Epithelial cell of esophagus (primary cell): Measurements from ENCODE around the gene KIF26A.

Source experiments
- DNase-seq: peaks from one replicate; pipeline ENCODE4 v3.0.0; 2010; ENCODE audit warnings: low read depth
- H3K4me3 ChIP-seq: 2 replicates; pipeline ENCODE4 v1.5.1; 2011; ENCODE audit warnings: mild to moderate bottlenecking, low read length, control low read depth
- CTCF ChIP-seq: IDR thresholded peaks from 2 replicates; pipeline ENCODE4 v1.5.1; 2011; ENCODE audit warnings: low read depth, mild to moderate bottlenecking, low read length, control low read depth, inconsistent platforms; ENCODE audit not compliant: insufficient read depth; ENCODE audit errors: missing control alignments

Gene KIF26A

DNA sequence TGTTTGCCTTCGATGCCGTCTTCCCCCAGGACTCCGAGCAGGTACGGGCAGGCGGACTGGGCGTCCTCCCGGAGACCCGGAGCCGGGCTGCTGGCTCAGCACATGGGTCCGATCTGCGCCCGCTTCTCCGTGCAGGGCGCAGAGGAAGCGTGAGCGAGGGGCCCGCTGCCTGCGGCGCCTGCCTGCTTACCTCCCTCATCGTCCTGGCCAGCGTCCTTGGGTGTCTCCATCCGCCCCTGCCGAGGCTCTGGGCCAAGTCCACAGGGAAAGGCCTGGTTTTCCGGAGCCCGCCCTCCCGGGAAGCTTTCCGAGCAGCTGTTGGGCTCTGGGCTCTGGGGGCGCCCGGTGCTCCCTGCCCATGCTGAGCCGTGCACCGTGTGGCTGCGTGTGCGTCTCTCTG, 33.5 kb downstream of the KIF26A start:
- no peak overlapping the region for H3K4me3 ChIP-seq
- no peak for DNase-seq
- TF ChIP-seq CTCF, result no peak

DNA sequence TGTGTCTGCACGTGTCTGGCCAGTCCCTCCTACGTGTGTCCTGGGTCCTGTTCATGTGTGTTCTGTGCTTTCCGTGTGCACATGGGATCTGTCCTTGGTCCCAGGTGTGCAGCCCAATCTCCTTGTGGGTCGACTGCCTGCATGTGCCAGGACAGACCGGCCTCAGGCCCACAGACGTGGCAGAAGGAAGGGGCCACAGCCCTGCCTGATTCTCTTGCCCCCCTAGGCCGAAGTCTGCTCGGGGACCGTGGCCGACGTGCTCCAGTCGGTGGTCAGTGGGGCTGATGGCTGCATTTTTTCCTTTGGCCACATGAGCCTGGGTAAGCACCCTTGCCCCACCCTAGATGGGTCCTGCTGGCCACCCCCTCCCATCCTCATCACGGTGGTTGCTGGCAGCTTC, 34.0 kb downstream of the KIF26A start:
- no peak for DNase-seq
- no peak overlapping the region for H3K4me3 ChIP-seq
- TF ChIP-seq CTCF, result no peak

GRCh38 chr14:104172880-104173279, 34.5 kb downstream of the KIF26A start:
- no peak for DNase-seq
- no peak overlapping the region for H3K4me3 ChIP-seq
- TF ChIP-seq CTCF, result no peak

DNA sequence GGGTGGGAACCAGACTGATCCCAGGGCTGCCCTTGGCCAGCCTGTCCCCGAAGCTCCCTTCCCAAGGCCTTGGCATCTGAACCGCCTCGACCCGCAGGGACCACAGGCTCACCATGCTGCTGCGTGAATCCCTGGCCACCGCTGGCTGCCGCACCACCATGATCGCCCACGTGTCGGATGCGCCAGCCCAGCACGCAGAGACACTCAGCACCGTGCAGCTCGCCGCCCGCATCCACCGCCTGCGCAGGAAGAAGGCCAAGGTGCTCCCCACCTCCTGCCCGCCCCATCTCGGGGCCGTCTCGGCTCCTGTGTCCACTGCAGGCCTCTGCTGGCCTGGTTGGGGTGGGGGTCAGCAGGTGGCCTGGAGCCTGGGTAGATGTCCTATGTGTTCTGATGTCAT, 35.7 kb downstream of the KIF26A start:
- no peak for DNase-seq
- TF ChIP-seq CTCF, result no peak
- H3K4me3 ChIP-seq, result no peak overlapping the region

GRCh38 chr14:104175041-104175440, 36.7 kb downstream of the KIF26A start:
- DNase-seq, result no peak
- H3K4me3 ChIP-seq, result no peak overlapping the region
- no peak for TF ChIP-seq CTCF

- no peak overlapping the region for H3K4me3 ChIP-seq
- DNase-seq, result no peak
- TF ChIP-seq CTCF, result no peak
Measured at GRCh38 chr14:104175811-104176210, 37.4 kb downstream of the KIF26A start.

- H3K4me3 ChIP-seq, result no peak overlapping the region
- no peak for TF ChIP-seq CTCF
- DNase-seq, result no peak
Measured at GRCh38 chr14:104176611-104177010, 38.2 kb downstream of the KIF26A start.
